Measurements from ENCODE around the gene TP53INP2.

TP53INP2 gene

GRCh38 chr20:34747479-34747878 is 43.3 kb downstream of the TP53INP2 start:
- no peak for DNase-seq
- peaks cover 4% of the 10 kb centered on the region for H3K4me1 Mint-ChIP-seq
- no peaks in the 10 kb centered on the region for H3K27me3 Mint-ChIP-seq (ENCODE audit: low read depth, poor library complexity)
- H3K36me3 Mint-ChIP-seq (ENCODE audit: low read depth): peaks cover 54% of the 10 kb centered on the region
- TF ChIP-seq CTCF (IDR thresholded peaks at IDR 0.05): no peak
- H3K27ac Mint-ChIP-seq: no peak overlapping the region
- H3K9me3 Mint-ChIP-seq: no peaks in the 10 kb centered on the region
- no peak overlapping the region for H3K4me3 Mint-ChIP-seq

GRCh38 chr20:34748709-34749108 is 44.6 kb downstream of the TP53INP2 start:
- no peak for TF ChIP-seq CTCF (IDR thresholded peaks at IDR 0.05)
- no peaks in the 10 kb centered on the region for H3K27me3 Mint-ChIP-seq (ENCODE audit: low read depth, poor library complexity)
- H3K36me3 Mint-ChIP-seq (ENCODE audit: low read depth): peaks cover 51% of the 10 kb centered on the region
- H3K27ac Mint-ChIP-seq: no peak overlapping the region
- peaks cover 6% of the 10 kb centered on the region for H3K4me1 Mint-ChIP-seq
- no peak for DNase-seq
- no peak overlapping the region for H3K4me3 Mint-ChIP-seq
- no peaks in the 10 kb centered on the region for H3K9me3 Mint-ChIP-seq

- Mint-ChIP-seq H3K27ac (no peak overlapping the region), H3K36me3 (ENCODE audit: low read depth) (peaks cover 62% of the 10 kb centered on the region), H3K9me3 (no peaks in the 10 kb centered on the region), H3K4me3 (no peak overlapping the region), H3K27me3 (ENCODE audit: low read depth, poor library complexity) (no peaks in the 10 kb centered on the region), H3K4me1 (peaks cover 22% of the 10 kb centered on the region)
- no peak for TF ChIP-seq CTCF (IDR thresholded peaks at IDR 0.05)
- no peak for DNase-seq
Observed at GRCh38 chr20:34750484-34750883, 46.3 kb downstream of the TP53INP2 start.

- H3K9me3 Mint-ChIP-seq: no peaks in the 10 kb centered on the region
- no peaks in the 10 kb centered on the region for H3K27me3 Mint-ChIP-seq (ENCODE audit: low read depth, poor library complexity)
- no peak for DNase-seq
- peaks cover 22% of the 10 kb centered on the region for H3K4me1 Mint-ChIP-seq
- no peak overlapping the region for H3K4me3 Mint-ChIP-seq
- no peak for TF ChIP-seq CTCF (IDR thresholded peaks at IDR 0.05)
- H3K36me3 Mint-ChIP-seq (ENCODE audit: low read depth): peaks cover 57% of the 10 kb centered on the region
- H3K27ac Mint-ChIP-seq: no peak overlapping the region
Observed at GRCh38 chr20:34751453-34751852, 47.3 kb downstream of the TP53INP2 start.

GRCh38 chr20:34753706-34754461 is 49.7 kb downstream of the TP53INP2 start:
- Mint-ChIP-seq H3K27me3 (ENCODE audit: low read depth, poor library complexity) (no peaks in the 10 kb centered on the region), H3K27ac (peak overlapping the region; percentile 2), H3K36me3 (ENCODE audit: low read depth) (peaks cover 72% of the 10 kb centered on the region), H3K9me3 (no peaks in the 10 kb centered on the region), H3K4me3 (no peak overlapping the region), H3K4me1 (peaks cover 28% of the 10 kb centered on the region)
- no peak for TF ChIP-seq CTCF (IDR thresholded peaks at IDR 0.05)
- no peak for DNase-seq

- Mint-ChIP-seq H3K27me3 (ENCODE audit: low read depth, poor library complexity) (no peaks in the 10 kb centered on the region), H3K4me3 (no peak overlapping the region), H3K36me3 (ENCODE audit: low read depth) (peaks cover 70% of the 10 kb centered on the region), H3K4me1 (peaks cover 28% of the 10 kb centered on the region), H3K27ac (peak overlapping the region; percentile 2), H3K9me3 (no peaks in the 10 kb centered on the region)
- DNase-seq: no peak
- no peak for TF ChIP-seq CTCF (IDR thresholded peaks at IDR 0.05)
Observed at GRCh38 chr20:34754611-34755010, 50.5 kb downstream of the TP53INP2 start.

Measured in nephron progenitor cell (in vitro differentiated cells).